Measurements from ENCODE around the gene GAMT. TPM values are rescaled to one million over a fixed set of nuclear protein-coding genes. Genes with fewer than 3 reads are reported as not detected.
A peak's percentile ranks its signal among the peaks of the same experiment; 100 is the strongest.

The GAMT gene
- total and polyA plus RNA-seq, 2 of the 13 experiments (the other 11 are each of a cell fraction or from before 2014, with no cell fraction given), result 115 to 124 TPM

GRCh38 chr19:1406774-1407527, 5.6 kb upstream of the GAMT start (continued):
- TF ChIP-seq, protein P1, sequence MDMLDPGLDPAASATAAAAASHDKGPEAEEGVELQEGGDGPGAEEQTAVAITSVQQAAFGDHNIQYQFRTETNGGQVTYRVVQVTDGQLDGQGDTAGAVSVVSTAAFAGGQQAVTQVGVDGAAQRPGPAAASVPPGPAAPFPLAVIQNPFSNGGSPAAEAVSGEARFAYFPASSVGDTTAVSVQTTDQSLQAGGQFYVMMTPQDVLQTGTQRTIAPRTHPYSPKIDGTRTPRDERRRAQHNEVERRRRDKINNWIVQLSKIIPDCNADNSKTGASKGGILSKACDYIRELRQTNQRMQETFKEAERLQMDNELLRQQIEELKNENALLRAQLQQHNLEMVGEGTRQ (IDR thresholded peaks at IDR 0.05; ENCODE audit: low read depth, low read length), result no peak
- TF ChIP-seq, protein P1 (CRISPR knock-in tag; IDR thresholded peaks at IDR 0.05; ENCODE audit: borderline replicate concordance), result no peak
- peak; percentile 85 for TF ChIP-seq HCFC1 (IDR thresholded peaks at IDR 0.05; ENCODE audit: low read depth, low read length)
- peak; percentile 71 for TF ChIP-seq POLR2G (IDR thresholded peaks at IDR 0.05; ENCODE audit: low read depth, low read length)
- no peak for TF ChIP-seq ZBTB43 (CRISPR knock-in tag; conservative IDR thresholded peaks at IDR 0.05)
- TF ChIP-seq BORCS8-MEF2B (CRISPR knock-in tag; IDR thresholded peaks at IDR 0.05), result 0 out of 2 replicates have a peak, but pooled peaks have one; percentile 7
- peak; percentile 9 to 57; a peak in 2 of 4 replicates for TF ChIP-seq POLR2A (IDR thresholded peaks at IDR 0.05; ENCODE audit: insufficient read depth in 1 of 2, low read depth in 2 of 2, low read length in 2 of 2)
- TF ChIP-seq ZFP90 (CRISPR knock-in tag; IDR thresholded peaks at IDR 0.05; ENCODE audit: borderline replicate concordance), result peak; percentile 41; the same call in 1 of the 2 replicates
- TF ChIP-seq DRAP1 (CRISPR knock-in tag; IDR thresholded peaks at IDR 0.05), result peak; percentile 40; the same call in 1 of the 2 replicates
- TF ChIP-seq, protein P2, sequence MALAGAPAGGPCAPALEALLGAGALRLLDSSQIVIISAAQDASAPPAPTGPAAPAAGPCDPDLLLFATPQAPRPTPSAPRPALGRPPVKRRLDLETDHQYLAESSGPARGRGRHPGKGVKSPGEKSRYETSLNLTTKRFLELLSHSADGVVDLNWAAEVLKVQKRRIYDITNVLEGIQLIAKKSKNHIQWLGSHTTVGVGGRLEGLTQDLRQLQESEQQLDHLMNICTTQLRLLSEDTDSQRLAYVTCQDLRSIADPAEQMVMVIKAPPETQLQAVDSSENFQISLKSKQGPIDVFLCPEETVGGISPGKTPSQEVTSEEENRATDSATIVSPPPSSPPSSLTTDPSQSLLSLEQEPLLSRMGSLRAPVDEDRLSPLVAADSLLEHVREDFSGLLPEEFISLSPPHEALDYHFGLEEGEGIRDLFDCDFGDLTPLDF (CRISPR knock-in tag; IDR thresholded peaks at IDR 0.05), result peak; percentile 62; the same call in 1 of the 2 replicates
- peak; percentile 37; the same call in 1 of the 2 replicates for TF ChIP-seq MEF2D (CRISPR knock-in tag; IDR thresholded peaks at IDR 0.05)
- no peak for TF ChIP-seq SMAD3 (CRISPR knock-in tag; IDR thresholded peaks at IDR 0.05)
- TF ChIP-seq, protein P3, sequence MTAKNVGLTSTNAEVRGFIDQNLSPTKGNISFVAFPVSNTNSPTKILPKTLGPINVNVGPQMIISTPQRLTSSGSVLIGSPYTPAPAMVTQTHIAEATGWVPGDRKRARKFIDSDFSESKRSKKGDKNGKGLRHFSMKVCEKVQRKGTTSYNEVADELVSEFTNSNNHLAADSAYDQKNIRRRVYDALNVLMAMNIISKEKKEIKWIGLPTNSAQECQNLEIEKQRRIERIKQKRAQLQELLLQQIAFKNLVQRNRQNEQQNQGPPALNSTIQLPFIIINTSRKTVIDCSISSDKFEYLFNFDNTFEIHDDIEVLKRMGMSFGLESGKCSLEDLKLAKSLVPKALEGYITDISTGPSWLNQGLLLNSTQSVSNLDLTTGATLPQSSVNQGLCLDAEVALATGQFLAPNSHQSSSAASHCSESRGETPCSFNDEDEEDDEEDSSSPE (CRISPR knock-in tag; IDR thresholded peaks at IDR 0.05), result peak; percentile 75
- TF ChIP-seq, protein P4, sequence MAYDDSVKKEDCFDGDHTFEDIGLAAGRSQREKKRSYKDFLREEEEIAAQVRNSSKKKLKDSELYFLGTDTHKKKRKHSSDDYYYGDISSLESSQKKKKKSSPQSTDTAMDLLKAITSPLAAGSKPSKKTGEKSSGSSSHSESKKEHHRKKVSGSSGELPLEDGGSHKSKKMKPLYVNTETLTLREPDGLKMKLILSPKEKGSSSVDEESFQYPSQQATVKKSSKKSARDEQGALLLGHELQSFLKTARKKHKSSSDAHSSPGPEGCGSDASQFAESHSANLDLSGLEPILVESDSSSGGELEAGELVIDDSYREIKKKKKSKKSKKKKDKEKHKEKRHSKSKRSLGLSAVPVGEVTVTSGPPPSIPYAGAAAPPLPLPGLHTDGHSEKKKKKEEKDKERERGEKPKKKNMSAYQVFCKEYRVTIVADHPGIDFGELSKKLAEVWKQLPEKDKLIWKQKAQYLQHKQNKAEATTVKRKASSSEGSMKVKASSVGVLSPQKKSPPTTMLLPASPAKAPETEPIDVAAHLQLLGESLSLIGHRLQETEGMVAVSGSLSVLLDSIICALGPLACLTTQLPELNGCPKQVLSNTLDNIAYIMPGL (CRISPR knock-in tag; IDR thresholded peaks at IDR 0.05; ENCODE audit: borderline replicate concordance in 1 of 2, low read depth in 1 of 2), result peak; percentile 83 to 90
- peak; percentile 81 for TF ChIP-seq ARNT2 (CRISPR knock-in tag; IDR thresholded peaks at IDR 0.05; ENCODE audit: low read depth)
- no peak; the same call in 1 of the 2 replicates for TF ChIP-seq ETV5 (CRISPR knock-in tag; IDR thresholded peaks at IDR 0.05; ENCODE audit: borderline replicate concordance)
- TF ChIP-seq, protein P5, sequence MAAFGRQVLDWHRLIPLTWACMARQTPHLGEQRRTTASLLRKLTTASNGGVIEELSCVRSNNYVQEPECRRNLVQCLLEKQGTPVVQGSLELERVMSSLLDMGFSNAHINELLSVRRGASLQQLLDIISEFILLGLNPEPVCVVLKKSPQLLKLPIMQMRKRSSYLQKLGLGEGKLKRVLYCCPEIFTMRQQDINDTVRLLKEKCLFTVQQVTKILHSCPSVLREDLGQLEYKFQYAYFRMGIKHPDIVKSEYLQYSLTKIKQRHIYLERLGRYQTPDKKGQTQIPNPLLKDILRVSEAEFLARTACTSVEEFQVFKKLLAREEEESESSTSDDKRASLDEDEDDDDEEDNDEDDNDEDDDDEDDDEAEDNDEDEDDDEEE (CRISPR knock-in tag; IDR thresholded peaks at IDR 0.05), result peak; percentile 61
- no peak for TF ChIP-seq RXRA (CRISPR knock-in tag; IDR thresholded peaks at IDR 0.05)
- TF ChIP-seq CREM (IDR thresholded peaks at IDR 0.05), result no peak
- TF ChIP-seq CREM (CRISPR knock-in tag; IDR thresholded peaks at IDR 0.05), result no peak

All from HepG2 (cell line).